Pulmonary artery endothelial cell (primary cell): Measurements from ENCODE around the gene RNASE1. TPM values are rescaled to one million over a fixed set of nuclear protein-coding genes. Genes with fewer than 3 reads are reported as not detected.

Experiments
- DNase-seq: peaks from one replicate; pipeline ENCODE4 v3.0.0-alpha.2; 2011; ENCODE audit warnings: low read depth, low spot score
- total RNA-seq: library from RNA; depleted of rRNA; stranded (reverse); fragments of >200 nt; gene quantifications from 2 replicates; pipeline ENCODE4 v1.2.3, GENCODE V29; 2014

The RNASE1 gene
- total RNA-seq, 1 donor from 2014 or later = 75.5 TPM

- DNase-seq = no peak
Observed at GRCh38 chr14:20808162-20808483, 5.5 kb upstream of the RNASE1 start.

- no peak for DNase-seq
Observed at GRCh38 chr14:20807304-20808161, 4.9 kb upstream of the RNASE1 start.

- DNase-seq = no peak
Observed at GRCh38 chr14:20805485-20805884, 2.8 kb upstream of the RNASE1 start.

- DNase-seq = no peak
Observed at GRCh38 chr14:20803223-20803622, 579 bp upstream of the RNASE1 start.

DNA sequence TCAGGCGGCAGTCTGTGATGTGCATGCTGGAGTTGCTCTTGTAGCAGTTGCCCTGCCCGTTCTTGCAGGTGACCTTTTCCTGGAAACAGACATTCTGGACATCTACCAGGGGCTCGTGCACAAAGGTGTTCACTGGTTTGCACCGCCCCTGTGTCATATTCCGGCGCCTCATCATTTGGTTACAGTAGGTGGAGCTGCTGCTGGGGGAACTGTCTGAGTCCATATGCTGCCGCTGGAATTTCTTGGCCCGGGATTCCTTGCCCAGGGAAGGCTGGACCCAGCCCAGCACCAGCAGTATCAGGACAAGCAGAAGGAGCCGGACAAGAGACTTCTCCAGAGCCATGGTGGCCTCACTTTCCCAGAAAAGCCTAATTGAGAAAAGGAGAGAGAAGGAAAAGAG is 918 bp downstream of the RNASE1 start:
- DNase-seq = no peak

DNA sequence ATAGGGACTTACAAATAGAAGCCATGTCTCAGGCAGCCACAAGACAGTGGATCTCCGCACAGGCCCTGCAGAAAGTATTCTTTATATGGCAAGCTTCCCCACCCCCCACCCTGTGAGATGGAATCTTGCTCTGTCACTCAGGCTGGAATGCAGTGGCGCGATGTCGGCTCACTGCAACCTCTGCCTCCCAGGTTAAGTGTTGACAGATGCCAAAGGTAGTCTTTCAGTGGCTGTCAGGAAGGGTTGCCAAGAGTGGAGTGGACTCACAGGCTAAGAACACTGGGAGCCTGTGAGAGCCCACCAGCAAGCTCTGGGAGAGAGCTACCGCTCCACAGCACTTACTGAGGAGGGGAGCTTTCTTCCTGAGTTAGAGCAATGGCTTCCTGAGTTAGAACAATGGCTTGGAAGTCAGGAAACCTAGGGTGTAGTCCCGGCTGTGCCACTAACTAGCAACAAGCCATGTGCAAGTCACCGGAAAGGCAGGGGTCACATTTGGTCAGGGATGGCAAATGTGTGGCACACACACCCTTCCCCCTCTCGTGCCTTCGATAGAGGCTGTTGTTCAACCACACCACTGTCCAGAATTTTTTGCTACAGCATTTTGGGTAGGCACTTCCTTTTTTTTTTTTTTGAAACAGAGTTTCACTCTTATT is 2.6 kb downstream of the RNASE1 start:
- DNase-seq = peak; percentile 41

DNA sequence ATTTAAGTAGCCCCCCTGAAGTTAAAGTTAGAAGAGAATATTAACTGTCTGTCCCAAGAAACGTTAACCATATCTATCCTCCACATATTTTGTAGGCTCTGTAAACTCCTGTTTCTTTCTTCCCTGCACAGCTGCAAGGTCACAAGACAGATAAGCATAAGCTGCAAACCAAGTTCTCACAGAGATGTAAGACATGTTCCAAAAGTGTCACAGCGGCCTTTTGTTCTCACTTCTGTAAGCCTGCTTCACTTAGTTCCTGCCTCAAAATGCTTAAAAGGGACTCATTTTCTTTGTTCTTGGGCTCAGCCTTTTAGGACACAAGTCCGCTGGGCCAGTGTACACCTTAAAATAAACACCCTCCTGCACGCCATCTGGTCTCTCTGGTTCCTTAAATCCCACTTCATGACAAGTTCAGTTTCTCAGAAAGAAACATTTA is 3.2 kb downstream of the RNASE1 start:
- no peak for DNase-seq

DNA sequence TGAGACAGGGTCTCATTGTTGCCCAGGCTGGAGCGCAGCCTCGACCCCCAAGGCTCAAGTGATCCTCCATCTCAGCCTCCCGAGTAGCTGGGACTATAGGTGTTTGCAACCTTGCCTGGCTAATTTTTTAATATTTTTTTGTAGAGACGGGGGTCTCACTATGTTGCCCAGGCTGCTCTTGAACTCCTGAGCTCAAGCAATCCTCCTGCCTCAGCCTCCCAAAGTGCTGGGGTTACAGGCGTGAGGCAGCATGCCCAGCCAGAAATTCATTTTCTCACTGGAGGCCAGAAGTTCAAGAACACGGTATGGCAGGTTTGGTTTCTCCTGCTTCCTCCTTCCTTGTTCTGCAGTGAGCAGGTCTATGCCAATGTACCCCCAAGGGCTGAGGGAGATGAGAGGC is 3.7 kb downstream of the RNASE1 start:
- DNase-seq = no peak

- DNase-seq = no peak
Observed at GRCh38 chr14:20798318-20798717, 4.3 kb downstream of the RNASE1 start.

GRCh38 chr14:20797164-20797563 is 5.5 kb downstream of the RNASE1 start:
- no peak for DNase-seq

DNA sequence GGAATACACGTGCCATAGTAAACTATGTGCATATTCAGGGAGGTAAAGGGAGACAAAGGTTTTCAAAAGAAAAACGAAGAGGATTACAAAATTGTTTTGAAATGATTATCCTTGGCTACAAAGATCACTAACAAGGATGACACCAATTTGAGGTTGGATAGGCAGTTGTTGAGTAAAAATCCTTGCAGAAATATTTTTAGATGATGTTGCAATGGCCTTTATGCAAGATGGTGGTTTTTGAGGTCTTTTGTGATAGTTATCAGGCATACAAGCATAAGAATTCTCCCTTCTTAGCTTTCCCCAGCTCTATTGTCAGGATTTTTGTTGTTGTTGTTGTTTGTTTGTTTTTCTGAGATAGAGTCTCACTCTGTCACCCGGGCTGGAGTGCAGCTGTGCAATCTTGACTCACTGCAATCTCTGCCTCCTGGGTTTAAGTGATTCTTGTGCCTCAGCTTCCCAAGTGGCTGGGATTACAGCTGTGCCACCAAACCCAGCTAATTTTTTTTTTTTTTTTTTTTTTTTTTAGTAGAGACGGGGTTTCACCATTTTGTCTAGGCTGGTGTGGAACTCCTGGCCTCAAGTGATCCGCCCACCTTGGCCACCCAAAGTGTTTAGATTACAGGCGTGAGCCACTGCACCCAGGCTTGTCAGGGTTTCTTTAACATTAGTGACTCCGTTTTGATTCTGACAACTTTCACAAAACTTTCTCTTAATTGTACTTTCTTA is 7.8 kb downstream of the RNASE1 start:
- DNase-seq = no peak

DNA sequence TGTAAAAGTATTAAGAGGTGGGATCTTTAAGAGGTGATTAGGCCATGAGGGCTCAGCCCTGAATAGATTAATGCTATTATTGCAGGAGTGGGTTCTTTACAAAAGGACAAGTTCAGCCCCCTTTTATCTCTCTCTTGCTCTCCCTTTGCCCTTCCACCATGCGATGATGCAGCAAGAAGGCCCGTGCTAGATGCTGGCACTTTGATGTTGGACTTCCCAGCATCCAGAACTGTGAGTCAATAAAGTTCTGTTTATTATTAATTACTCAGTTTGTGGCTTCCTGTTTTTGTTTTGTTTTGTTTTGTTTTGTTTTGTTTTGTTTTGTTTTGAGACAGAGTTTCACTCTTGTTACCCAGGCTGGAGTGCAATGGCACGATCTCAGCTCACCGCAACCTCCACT is 10.1 kb downstream of the RNASE1 start:
- DNase-seq = no peak

- DNase-seq = no peak
Observed at GRCh38 chr14:20791597-20791996, 11.0 kb downstream of the RNASE1 start.

DNA sequence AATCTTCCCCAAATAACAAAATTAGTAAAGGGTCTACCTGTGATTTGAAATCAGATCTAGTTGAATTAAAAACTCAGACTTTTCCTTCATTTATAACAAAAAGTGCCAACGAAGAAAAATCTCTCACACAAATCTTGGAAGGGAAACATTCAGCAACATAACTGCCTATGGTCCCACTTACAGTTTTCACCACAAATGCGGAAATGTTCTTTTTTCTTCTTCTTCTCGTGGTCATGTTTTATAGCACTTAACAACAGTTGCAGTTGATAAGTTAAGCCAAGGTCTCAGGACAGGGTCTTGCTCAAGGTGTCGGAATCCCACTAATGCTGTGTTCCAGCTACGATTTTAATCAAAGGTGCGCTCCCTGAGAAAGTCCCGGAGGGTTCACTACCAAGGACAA is 11.5 kb downstream of the RNASE1 start:
- no peak for DNase-seq

- DNase-seq = no peak
Observed at GRCh38 chr14:20790464-20791116, 12.1 kb downstream of the RNASE1 start.

DNA sequence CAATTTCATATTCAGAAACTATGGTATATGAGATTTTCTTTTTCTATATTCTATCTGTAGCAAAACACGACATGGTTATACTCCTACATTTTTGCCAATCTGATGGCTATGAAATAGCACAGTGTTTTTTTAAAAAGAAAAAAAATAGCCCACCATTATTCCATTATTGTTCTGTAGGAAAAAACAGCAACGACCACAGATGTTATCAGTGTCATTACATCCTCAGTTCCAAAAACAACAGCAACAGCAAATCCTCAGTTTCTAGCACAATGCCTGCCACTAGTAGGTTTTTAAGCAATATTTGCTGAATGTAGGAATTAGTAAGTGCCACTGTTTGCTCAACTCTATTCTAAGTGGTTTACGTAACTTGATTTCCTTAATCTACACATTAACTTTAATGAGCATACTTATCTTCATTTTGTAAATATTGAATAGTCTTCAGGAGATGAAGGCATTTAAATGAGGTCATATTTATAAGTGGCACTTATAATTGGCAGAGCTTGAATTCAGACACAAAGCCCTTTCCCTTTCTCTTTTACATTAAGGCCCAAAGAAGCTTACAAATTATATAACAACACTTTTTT is 13.3 kb downstream of the RNASE1 start:
- no peak for DNase-seq

GRCh38 chr14:20787025-20787424 is 15.6 kb downstream of the RNASE1 start:
- no peak for DNase-seq

GRCh38 chr14:20782280-20782890 is 20.3 kb downstream of the RNASE1 start:
- no peak for DNase-seq

DNA sequence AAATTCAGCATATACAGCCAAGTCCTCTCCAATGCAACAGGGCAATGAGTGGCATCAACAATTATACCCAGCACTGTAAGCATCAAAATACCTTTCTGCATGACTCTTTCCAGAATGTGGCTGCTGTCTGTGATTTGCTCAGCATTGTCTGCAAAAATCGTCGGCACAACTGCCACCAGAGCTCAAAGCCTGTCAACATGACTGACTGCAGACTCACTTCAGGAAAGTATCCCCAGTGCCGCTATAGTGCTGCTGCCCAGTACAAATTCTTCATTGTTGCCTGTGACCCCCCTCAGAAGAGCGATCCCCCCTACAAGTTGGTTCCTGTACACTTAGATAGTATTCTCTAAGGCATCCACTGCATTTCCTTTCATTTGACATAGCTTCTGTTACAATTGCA is 20.8 kb downstream of the RNASE1 start:
- DNase-seq = no peak

DNA sequence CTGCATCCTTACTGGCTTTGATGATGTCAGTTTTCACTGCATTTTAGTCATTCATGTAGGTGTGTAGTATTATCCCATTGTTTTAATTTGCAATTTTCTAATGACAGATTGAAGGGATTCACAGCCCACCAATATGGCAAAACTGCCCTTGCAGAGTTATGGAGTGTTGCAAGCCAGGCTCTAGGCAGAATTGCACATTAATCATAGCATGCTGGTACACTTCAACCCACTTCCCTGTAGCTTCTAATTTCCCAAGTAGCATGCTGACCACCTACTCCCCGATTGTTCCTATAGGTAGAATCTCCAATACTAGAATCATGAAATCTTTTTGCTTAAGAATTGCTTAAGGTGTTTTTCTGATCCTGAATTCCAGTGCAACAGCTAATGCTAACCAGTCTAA is 26.7 kb downstream of the RNASE1 start:
- no peak for DNase-seq

- DNase-seq = no peak
Observed at GRCh38 chr14:20775043-20775442, 27.6 kb downstream of the RNASE1 start.
